HepG2 (cell line): Measurements from ENCODE around the gene SMO. TPM values are rescaled to one million over a fixed set of nuclear protein-coding genes. Genes with fewer than 3 reads are reported as not detected.
"Not testable (repeated sequence)": the region's sequence is repeated elsewhere in the genome, so short reads cannot be mapped to it uniquely, and the experiment has no call there.

Experiments
- ATAC-seq: fragments of 200-7000 bp; cut with Tn5 transposase; 3 replicates; pipeline ENCODE4 v1.9.1; 2020; ENCODE audit warnings: mild to moderate bottlenecking, moderate library complexity
- BruUV-seq: library from RNA; stranded (reverse); fragments of 400-500 nt; replicated peaks from 2 replicates; lab custom pipeline; 2021; lab: Mats Ljungman, UMichigan
- CTCF ChIA-PET: fragments of 300-600 bp; formaldehyde crosslinking; extraction: SDS; loops from one replicate; lab custom pipeline; 2021; ENCODE audit warnings: low total read pairs, inconsistent platforms, low intra/inter-chr PET ratio; lab: Yijun Ruan, JAX
- POLR2A ChIA-PET: fragments of 350-600 bp; sonication (Branson Sonifier 250); formaldehyde crosslinking; loops from one replicate; lab custom pipeline; 2020; ENCODE audit warnings: antibody characterized with exemption, inconsistent platforms; lab: Yijun Ruan, JAX
- DNase-seq: peaks from one replicate; pipeline ENCODE4 v3.0.0-alpha.2; 2015; ENCODE audit warnings: low spot score
- FAIRE-seq: peaks from 3 replicates; lab custom pipeline; 2011; peaks lifted over from hg19 to GRCh38; lab: Jason Lieb, UNC
- H2AFZ ChIP-seq: one replicate; pipeline ENCODE4 v1.6.1; 2011; ENCODE audit warnings: low read length, inconsistent platforms
- H3K27ac ChIP-seq: fragments of 300-600 bp; 3 replicates; pipeline ENCODE4 v1.8.0; 2011; ENCODE audit warnings: mixed run types, mild to moderate bottlenecking, mixed read lengths, low read length, inconsistent platforms; ENCODE audit not compliant: insufficient read depth; ENCODE audit errors: extremely low read length
- H3K27me3 ChIP-seq, 2 experiments: fragments of 200-600 bp in 1 of 2; 2 replicates in 1 of 2; 3 replicates in 1 of 2; pipeline versions ENCODE4 v1.6.0 to v1.8.0; 2011; ENCODE audit warnings: low read length in 2 of 2, mild to moderate bottlenecking in 2 of 2, moderate library complexity in 2 of 2, inconsistent platforms in 1 of 2; ENCODE audit not compliant: insufficient read depth in 2 of 2, control insufficient read depth in 1 of 2
- H3K36me3 ChIP-seq, 2 experiments: fragments of 200-600 bp in 1 of 2; replicated peaks in 1 of 2; 2 replicates in 1 of 2; 3 replicates in 1 of 2; pipeline versions ENCODE4 v1.5.1 to v1.8.0; 2011; ENCODE audit warnings: low read length in 2 of 2, inconsistent platforms in 1 of 2; ENCODE audit not compliant: insufficient read depth in 2 of 2, control insufficient read depth in 1 of 2
- H3K4me1 ChIP-seq: 2 replicates; pipeline ENCODE4 v1.5.1; 2012; ENCODE audit warnings: low read length, inconsistent platforms; ENCODE audit not compliant: insufficient read depth
- H3K4me2 ChIP-seq: 2 replicates; pipeline ENCODE4 v1.6.0; 2011; ENCODE audit warnings: low read depth, low read length, inconsistent platforms
- H3K4me3 ChIP-seq, 3 experiments: fragments of 200-600 bp in 1 of 3; sonication (generic), shearing (Covaris generic) in 1 of 3; replicated peaks in 1 of 3; 2 replicates each; pipeline ENCODE4 v1.5.1; 2011 to 2016; ENCODE audit warnings: low read length in 3 of 3, inconsistent platforms in 2 of 3, low read depth in 2 of 3, mild to moderate bottlenecking in 2 of 3, control low read depth in 1 of 3, mixed read lengths in 1 of 3; ENCODE audit not compliant: insufficient read depth in 1 of 3
- H3K79me2 ChIP-seq: one replicate; pipeline ENCODE4 v1.6.1; 2011; ENCODE audit warnings: low read length, inconsistent platforms; ENCODE audit not compliant: insufficient read depth
- H3K9ac ChIP-seq: 2 replicates; pipeline ENCODE4 v1.6.0; 2011; ENCODE audit warnings: mild to moderate bottlenecking, low read depth, low read length, inconsistent platforms; ENCODE audit not compliant: insufficient read depth
- H3K9me3 ChIP-seq: 2 replicates; pipeline ENCODE4 v1.5.1; 2012; ENCODE audit warnings: mild to moderate bottlenecking, low read length
- H4K20me1 ChIP-seq: 2 replicates; pipeline ENCODE4 v1.6.0; 2011; ENCODE audit warnings: inconsistent platforms, mild to moderate bottlenecking, low read length, moderate library complexity; ENCODE audit not compliant: insufficient read depth
- GABPA ChIP-seq, 2 experiments: IDR thresholded peaks; 2 replicates each; pipeline ENCODE4 v1.6.1; 2011 to 2016; ENCODE audit warnings: low read depth in 2 of 2, low read length in 1 of 2, missing biosample characterization in 1 of 2, missing genetic modification characterization in 1 of 2
- HNF4A ChIP-seq: sonication (generic); formaldehyde crosslinking; IDR thresholded peaks from 2 replicates; pipeline ENCODE4 v1.4.0; 2020; ENCODE audit warnings: missing genetic modification reagents
- IRF1 ChIP-seq: sonication (generic); formaldehyde crosslinking; IDR thresholded peaks from 2 replicates; pipeline ENCODE4 v1.4.0; 2020; ENCODE audit warnings: low read depth, mild to moderate bottlenecking, missing genetic modification reagents
- NCOA5 ChIP-seq: sonication (generic); formaldehyde crosslinking; IDR thresholded peaks from 2 replicates; pipeline ENCODE4 v1.4.0; 2020; ENCODE audit warnings: missing genetic modification reagents
- POLR2AphosphoS5 ChIP-seq: IDR thresholded peaks from 2 replicates; pipeline ENCODE4 v1.6.1; 2012; ENCODE audit warnings: low read depth, low read length
- SP1 ChIP-seq, 2 experiments: fragments of 450-650 bp in 1 of 2; sonication (generic) in 1 of 2; formaldehyde crosslinking in 1 of 2; IDR thresholded peaks; 2 replicates each; pipeline versions ENCODE4 v1.4.0 to v1.6.1; 2016 to 2020; ENCODE audit warnings: missing genetic modification reagents in 1 of 2
- THAP11 ChIP-seq: IDR thresholded peaks from 2 replicates; pipeline ENCODE4 v1.6.1; 2016; ENCODE audit warnings: missing biosample characterization, missing genetic modification reagents
- WIZ ChIP-seq: sonication (generic); formaldehyde crosslinking; IDR thresholded peaks from 2 replicates; pipeline ENCODE4 v1.5.1; 2020; ENCODE audit warnings: mild to moderate bottlenecking, missing genetic modification reagents
- YEATS2 ChIP-seq: sonication (generic); formaldehyde crosslinking; IDR thresholded peaks from 2 replicates; pipeline ENCODE4 v1.4.0; 2020; ENCODE audit warnings: missing genetic modification reagents, borderline replicate concordance
- ZMYM4 ChIP-seq: sonication (generic); formaldehyde crosslinking; IDR thresholded peaks from 2 replicates; pipeline ENCODE4 v1.8.1; 2023; ENCODE audit warnings: mild to moderate bottlenecking, missing genetic modification reagents
- ZNF205 ChIP-seq: IDR thresholded peaks from 2 replicates; pipeline ENCODE4 v1.6.1; 2018; ENCODE audit warnings: missing biosample characterization, missing genetic modification reagents
- ZNF225 ChIP-seq: sonication (generic); formaldehyde crosslinking; IDR thresholded peaks from 2 replicates; pipeline ENCODE4 v1.4.0; 2020; ENCODE audit warnings: mild to moderate bottlenecking, missing genetic modification reagents
- ZNF552 ChIP-seq: sonication (generic); formaldehyde crosslinking; IDR thresholded peaks from 2 replicates; pipeline ENCODE4 v1.9.0; 2022; ENCODE audit warnings: missing genetic modification reagents, mild to moderate bottlenecking, borderline replicate concordance
- ZNF574 ChIP-seq: sonication (generic); formaldehyde crosslinking; IDR thresholded peaks from 2 replicates; pipeline ENCODE4 v1.4.0; 2020; ENCODE audit warnings: missing genetic modification reagents
- ZNF644 ChIP-seq: IDR thresholded peaks from 2 replicates; pipeline ENCODE4 v1.6.1; 2016; ENCODE audit warnings: low read depth
- ZNF674 ChIP-seq: sonication (generic); formaldehyde crosslinking; IDR thresholded peaks from 2 replicates; pipeline ENCODE4 v1.5.0; 2020; ENCODE audit warnings: low read depth, mild to moderate bottlenecking, missing genetic modification reagents
- ZNF772 ChIP-seq: sonication (generic); formaldehyde crosslinking; IDR thresholded peaks from 2 replicates; pipeline ENCODE4 v1.5.0; 2020; ENCODE audit warnings: mild to moderate bottlenecking, missing genetic modification reagents
- WGBS: methylation state at CpG from one replicate; pipeline ENCODE4 v1.1.6; 2017; ENCODE audit warnings: low lambda C conversion rate; 5-methylcytosine and 5-hydroxymethylcytosine counted together
- in situ Hi-C: cut with HindIII; loops from 2 replicates; pipeline ENCODE4 v1.10.0; 2017; ENCODE audit warnings: low pct_unique_long_range_greater_than_20kb; ENCODE audit not compliant: extremely low pct_ligation_motif_present
- intact Hi-C: fragments of 100-400 bp; cut with micrococcal nuclease; formaldehyde crosslinking; loops from one replicate; pipeline ENCODE4 v1.10.0; 2022; ENCODE audit not compliant: unreplicated experiment
- polyA plus RNA-seq, 8 experiments: library from polyadenylated mRNA; depleted of rRNA in 3 of 8; stranded (reverse) in 7 of 8; unstranded in 1 of 8; fragments of >200 nt; fragmentation: Illumina TruSeq in 4 of 8; extraction: Trizol in 4 of 8; gene quantifications; 2 replicates each; pipeline versions ENCODE4 v1.2.1 to v1.2.3, GENCODE V29; 2011 to 2016; ENCODE audit warnings: low read depth in 4 of 8, missing spikeins in 1 of 8, mixed read lengths in 1 of 8; ENCODE audit not compliant: insufficient read depth in 1 of 8
- total RNA-seq, 5 experiments: library from RNA; depleted of rRNA; stranded (reverse); fragments of >200 nt; fragmentation: Illumina TruSeq; extraction: Trizol; gene quantifications; 2 replicates each; pipeline ENCODE4 v1.2.3, GENCODE V29; 2016; ENCODE audit warnings: low read depth in 1 of 5

The SMO gene
- total and polyA plus RNA-seq, 2 of the 13 experiments (the other 11 are each of a cell fraction or from before 2014, with no cell fraction given): 23.8 to 32.3 TPM

- TF ChIP-seq SP1 (IDR thresholded peaks at IDR 0.05) (no peak), SP1 (CRISPR knock-in tag; IDR thresholded peaks at IDR 0.05) (peak; percentile 32; the same call in 1 of the 2 replicates), ZNF225 (CRISPR knock-in tag) (no peak), ZMYM4 (peak; percentile 67), WIZ (CRISPR knock-in tag) (no peak), YEATS2 (CRISPR knock-in tag) (no peak), NCOA5 (no peak), IRF1 (CRISPR knock-in tag) (no peak), GABPA (IDR thresholded peaks at IDR 0.05; ENCODE audit: low read depth, low read length) (no peak), GABPA (CRISPR knock-in tag; IDR thresholded peaks at IDR 0.05; ENCODE audit: low read depth) (no peak), ZNF552 (CRISPR knock-in tag) (no peak), ZNF644 (CRISPR knock-in tag) (no peak), HNF4A (CRISPR knock-in tag) (no peak), POLR2AphosphoS5 (no peak), ZNF674 (CRISPR knock-in tag) (no peak), ZNF772 (CRISPR knock-in tag) (no peak), ZNF205 (CRISPR knock-in tag) (no peak), ZNF574 (CRISPR knock-in tag) (no peak), THAP11 (CRISPR knock-in tag) (peak; percentile 68)
Observed at GRCh38 chr7:129218514-129219062, 30.2 kb downstream of the SMO start (continued).

- H3K27me3 ChIP-seq, FAIRE-seq, H3K27ac ChIP-seq, H3K36me3 ChIP-seq, ATAC-seq, DNase-seq, intact Hi-C loops, H3K9me3 ChIP-seq, BruUV-seq, H3K79me2 ChIP-seq, H3K9ac ChIP-seq, H2AFZ ChIP-seq, POLR2A ChIA-PET, H3K4me2 ChIP-seq, H3K4me3 ChIP-seq, H4K20me1 ChIP-seq: not testable (repeated sequence)
- CTCF ChIA-PET: interaction anchor here (1.5 to 2.8 kb wide), 4 partner anchors 52 to 254 kb away, joined by 4 to 30 read pairs (median 18); no protein-coding TSS in a partner anchor
- WGBS: 84% methylated on average over 4 of the region's 4 CpGs
- in situ Hi-C loops: loop anchor here (5.0 kb wide), 1 partner anchor 78 kb away; no protein-coding TSS in a partner anchor
- peaks cover 28% of the 10 kb centered on the region for H3K4me1 ChIP-seq
Observed at GRCh38 chr7:129219166-129219565, 30.7 kb downstream of the SMO start.
